DND-41 (cell line): ENCODE results near the gene UBE2QL1.

Source experiments
- ATAC-seq: fragments of 200-7000 bp; cut with Tn5 transposase; 3 replicates; pipeline ENCODE4 v1.9.1; 2021; ENCODE audit warnings: low read depth; ENCODE audit not compliant: insufficient read depth
- DNase-seq: peaks from one replicate; pipeline ENCODE4 v3.0.0-alpha.2; 2020
- H2AFZ ChIP-seq: 2 replicates; pipeline ENCODE4 v1.6.0; 2012; ENCODE audit warnings: low read depth, low read length
- H3K27ac ChIP-seq: 2 replicates; pipeline ENCODE4 v1.5.1; 2012; ENCODE audit warnings: low read length, inconsistent platforms
- H3K27me3 ChIP-seq: fragments of 200-600 bp; sonication (generic); 2 replicates; pipeline ENCODE4 v1.6.0; 2012; ENCODE audit warnings: low read length, mild to moderate bottlenecking, inconsistent platforms; ENCODE audit not compliant: insufficient read depth, poor library complexity
- H3K36me3 ChIP-seq: 2 replicates; pipeline ENCODE4 v1.5.1; 2012; ENCODE audit warnings: low read length, inconsistent platforms; ENCODE audit not compliant: insufficient read depth
- H3K4me1 ChIP-seq: 2 replicates; pipeline ENCODE4 v1.5.1; 2012; ENCODE audit warnings: mild to moderate bottlenecking, low read length; ENCODE audit not compliant: insufficient read depth
- H3K4me2 ChIP-seq: 2 replicates; pipeline ENCODE4 v1.6.0; 2012; ENCODE audit warnings: mild to moderate bottlenecking, moderate library complexity, low read length, inconsistent platforms; ENCODE audit not compliant: insufficient read depth
- H3K4me3 ChIP-seq, 2 experiments: fragments of 200-600 bp in 1 of 2; shearing (Covaris generic) in 1 of 2; 2 replicates each; pipeline ENCODE4 v1.5.1; 2012 to 2016; ENCODE audit warnings: inconsistent platforms in 2 of 2, low read length in 2 of 2, mild to moderate bottlenecking in 2 of 2, low read depth in 1 of 2, moderate library complexity in 1 of 2
- H3K79me2 ChIP-seq: 2 replicates; pipeline ENCODE4 v1.6.0; 2012; ENCODE audit warnings: low read length, inconsistent platforms; ENCODE audit not compliant: insufficient read depth
- H3K9ac ChIP-seq: 2 replicates; pipeline ENCODE4 v1.6.0; 2012; ENCODE audit warnings: low read depth, mild to moderate bottlenecking, inconsistent platforms, low read length, moderate library complexity
- H3K9me3 ChIP-seq: 2 replicates; pipeline ENCODE4 v1.5.1; 2012; ENCODE audit warnings: low read length, moderate library complexity, mild to moderate bottlenecking, inconsistent platforms; ENCODE audit not compliant: insufficient read depth, severe bottlenecking
- H4K20me1 ChIP-seq: 2 replicates; pipeline ENCODE4 v1.6.0; 2012; ENCODE audit warnings: low read length; ENCODE audit not compliant: insufficient read depth
- CTCF ChIP-seq: IDR thresholded peaks from 2 replicates; pipeline ENCODE4 v1.5.1; 2012; ENCODE audit warnings: borderline replicate concordance, low read length, moderate library complexity, mild to moderate bottlenecking; ENCODE audit not compliant: poor library complexity, severe bottlenecking; ENCODE audit errors: extremely low read depth
- EZH2 ChIP-seq: IDR thresholded peaks from 3 replicates; pipeline ENCODE4 v1.6.1; 2012; ENCODE audit warnings: borderline replicate concordance, low read depth, mild to moderate bottlenecking, moderate library complexity, low read length, inconsistent platforms; ENCODE audit not compliant: severe bottlenecking

The UBE2QL1 gene

DNA sequence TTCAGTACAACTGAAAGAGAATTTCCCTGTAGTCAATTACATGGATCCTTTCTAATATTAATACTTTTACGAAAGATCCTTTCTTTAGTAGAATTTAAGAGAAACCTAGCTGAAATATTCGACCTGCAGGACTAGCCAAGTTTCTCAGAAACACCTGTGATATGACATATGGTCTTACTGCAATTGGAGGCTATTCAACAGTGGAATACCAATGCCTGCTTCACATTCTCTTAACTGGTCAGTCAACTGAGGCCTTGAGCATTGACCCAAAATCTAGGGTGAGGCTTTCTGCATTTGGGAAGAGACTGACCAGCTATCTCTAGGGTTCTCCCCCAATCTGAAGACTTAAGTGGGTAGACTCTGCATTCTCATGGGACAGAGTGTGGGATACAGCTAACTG, 12.3 kb downstream of the UBE2QL1 start:
- H3K27me3 ChIP-seq, result no peaks in the 10 kb centered on the region
- ATAC-seq, result no peak
- DNase-seq, result no peak
- H3K79me2 ChIP-seq, result no peaks in the 10 kb centered on the region
- no peaks in the 10 kb centered on the region for H3K4me1 ChIP-seq
- no peak overlapping the region for H3K4me2 ChIP-seq
- H3K36me3 ChIP-seq, result no peaks in the 10 kb centered on the region
- no peak overlapping the region for H3K9ac ChIP-seq
- H3K4me3 ChIP-seq, result no peak overlapping the region
- H3K9me3 ChIP-seq, result no peaks in the 10 kb centered on the region
- H4K20me1 ChIP-seq, result no peaks in the 10 kb centered on the region
- H2AFZ ChIP-seq, result no peak overlapping the region
- no peak overlapping the region for H3K27ac ChIP-seq
- no peak for TF ChIP-seq CTCF
- no peak for TF ChIP-seq EZH2

DNA sequence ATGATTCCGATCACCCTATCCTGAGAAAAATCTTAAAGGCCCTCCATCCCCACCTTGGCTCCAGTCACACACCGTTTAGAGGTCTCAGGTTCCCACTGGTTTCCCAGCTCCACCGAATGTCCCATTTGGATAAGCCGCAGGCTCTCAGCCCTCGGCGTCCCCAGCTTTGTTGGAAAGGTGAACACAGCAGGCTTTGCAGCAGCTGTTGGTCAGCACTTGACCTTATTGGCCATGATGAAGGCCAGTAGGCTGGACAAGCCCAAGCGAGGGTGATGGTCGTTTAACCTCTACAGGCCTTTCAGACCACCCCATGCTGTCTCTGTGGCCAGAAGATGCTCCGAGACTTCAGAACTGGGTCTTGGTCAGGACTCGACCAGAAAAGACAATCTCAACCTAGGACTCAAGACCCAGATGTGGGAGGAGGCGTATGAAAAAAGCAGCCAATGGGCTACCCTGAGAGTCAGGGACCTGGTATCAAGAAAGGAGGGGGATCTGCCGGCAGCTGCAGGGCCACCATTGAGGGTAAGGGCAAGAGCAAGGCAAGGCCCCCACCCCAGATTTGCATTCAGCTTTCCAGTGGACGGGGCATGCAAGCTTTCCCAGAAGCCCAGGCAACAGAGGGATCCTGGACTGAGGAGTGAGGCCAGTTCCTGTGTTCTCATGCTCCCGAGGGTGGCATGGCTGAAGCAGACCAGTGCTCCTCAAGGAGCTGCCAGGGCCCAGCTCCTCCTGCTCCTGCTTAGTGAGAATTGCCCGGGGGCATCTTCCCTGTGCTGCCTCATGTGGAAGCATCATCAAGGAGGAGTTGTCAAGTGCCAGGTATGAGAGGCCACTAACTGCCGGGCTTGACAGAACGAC, 13.4 kb downstream of the UBE2QL1 start:
- H3K9me3 ChIP-seq, result no peaks in the 10 kb centered on the region
- no peak for ATAC-seq
- TF ChIP-seq EZH2 (no peak), CTCF (no peak)

DNA sequence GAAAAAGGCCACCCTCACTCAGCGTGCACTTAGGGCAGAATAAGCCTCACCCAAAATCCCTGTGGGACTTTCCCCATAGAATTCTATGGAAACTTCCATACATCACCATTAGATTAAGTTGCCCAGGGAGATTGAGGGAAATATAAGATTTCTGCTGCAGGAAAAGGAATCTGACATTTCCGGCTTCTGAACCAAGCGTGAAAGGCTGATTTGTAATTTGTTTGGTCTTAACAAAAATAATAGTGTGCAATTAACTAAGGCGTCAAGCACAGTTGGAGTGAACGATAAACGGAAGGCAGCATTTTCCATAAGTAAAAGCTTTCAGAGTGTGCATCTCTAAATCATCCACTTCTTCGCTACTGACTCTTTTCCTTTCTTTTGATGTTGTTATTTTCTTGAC, 14.0 kb downstream of the UBE2QL1 start:
- H2AFZ ChIP-seq, result no peak overlapping the region
- H3K4me2 ChIP-seq, result no peak overlapping the region
- no peaks in the 10 kb centered on the region for H3K27me3 ChIP-seq
- H3K4me1 ChIP-seq, result no peaks in the 10 kb centered on the region
- H3K9me3 ChIP-seq, result no peaks in the 10 kb centered on the region
- no peaks in the 10 kb centered on the region for H3K36me3 ChIP-seq
- H3K4me3 ChIP-seq, result no peak overlapping the region
- H4K20me1 ChIP-seq, result no peaks in the 10 kb centered on the region
- DNase-seq (no peak), ATAC-seq (no peak)
- H3K27ac ChIP-seq, result no peak overlapping the region
- H3K79me2 ChIP-seq, result no peaks in the 10 kb centered on the region
- H3K9ac ChIP-seq, result no peak overlapping the region
- TF ChIP-seq EZH2, result no peak
- no peak for TF ChIP-seq CTCF

More for the DNA sequence above, 13.4 kb downstream of the UBE2QL1 start:
- H4K20me1 ChIP-seq, result no peaks in the 10 kb centered on the region
- no peak overlapping the region for H3K4me2 ChIP-seq
- H2AFZ ChIP-seq, result no peak overlapping the region
- H3K27ac ChIP-seq, result no peak overlapping the region
- H3K4me1 ChIP-seq, result no peaks in the 10 kb centered on the region
- no peak overlapping the region for H3K4me3 ChIP-seq
- no peaks in the 10 kb centered on the region for H3K36me3 ChIP-seq
- no peaks in the 10 kb centered on the region for H3K79me2 ChIP-seq
- no peak for DNase-seq
- no peaks in the 10 kb centered on the region for H3K27me3 ChIP-seq
- no peak overlapping the region for H3K9ac ChIP-seq
